Measurements from ENCODE around the gene KATNA1. TPM values are rescaled to one million over a fixed set of nuclear protein-coding genes. Genes with fewer than 3 reads are reported as not detected.

Gene KATNA1
- total RNA-seq, 1 experiment from 2014 or later, result 20.6 TPM

GRCh38 chr6:149545754-149546471 lies 102.6 kb downstream of the KATNA1 start, which contains the start of gene PPIL4:
Gene PPIL4, minus strand, starts transcription at chr6:149546043. Its CDS starts 38 bp downstream, at chr6:149546005.
- Histone ChIP-seq H3K4me3 (replicated peaks in 1 of 2; ENCODE audit: low read depth in 1 of 2, low read length in 2 of 2) (peak within 1 kb of the TSS; percentile 66 to 96), H4K20me1 (ENCODE audit: insufficient read depth) (no peaks in the 10 kb centered on the region), H3K9me3 (ENCODE audit: control insufficient read depth in 1 of 2, insufficient read depth in 1 of 2, low read depth in 1 of 2, low read length in 2 of 2) (no peaks in the 10 kb centered on the region), H3K36me3 (ENCODE audit: control insufficient read depth in 1 of 2, insufficient read depth in 2 of 2, low read length in 2 of 2) (no peaks in the 10 kb centered on the region), H3K27ac (ENCODE audit: low read depth, low read length) (peak within 1 kb of the TSS; percentile 89), H3K27me3 (ENCODE audit: insufficient read depth, low read length) (no peaks in the 10 kb centered on the region; the same call in 1 of the 2 replicates), H3K9me2 (ENCODE audit: insufficient read depth) (no peaks in the 10 kb centered on the region), H2AFZ (ENCODE audit: low read depth, low read length, poor library complexity, severe bottlenecking) (peak within 1 kb of the TSS; percentile 51), H3K4me1 (ENCODE audit: control insufficient read depth in 1 of 2, insufficient read depth in 2 of 2, low read length in 2 of 2) (peaks cover 5 to 21% of the 10 kb centered on the region in 2 experiments; a peak in 3 of 4 replicates), H3K79me2 (ENCODE audit: insufficient read depth, low read length) (peaks cover 49% of the 10 kb centered on the region), H3K9ac (ENCODE audit: low read length) (peak within 1 kb of the TSS; percentile 98), H3K4me2 (ENCODE audit: low read length) (peak within 1 kb of the TSS; percentile 79)
- ATAC-seq, result peak; percentile 89
- intact Hi-C loops (cut with micrococcal nuclease), result loop anchor here (1.0 kb wide), 1 partner anchor 19 kb away; no protein-coding TSS in a partner anchor
- peak; percentile 87 for DNase-seq (ENCODE audit: low read depth, low spot score)
- ChIA-PET POLR2A (no interaction called here), CTCF (interaction anchor here (0.7 to 1.8 kb wide), 3 partner anchors 15 to 20 kb away, joined by 3 to 7 read pairs (median 4); partner anchors contain the start of gene GINM1), RAD21 (ENCODE audit: low non-redundant PET in 1 of 2, low total read pairs in 2 of 2, uncharacterized antibody in 2 of 2, unreplicated experiment in 2 of 2) (no interaction called here)
- no TSS peak for BruUV-seq (replicated peaks)
- TF ChIP-seq ZFX (IDR thresholded peaks at IDR 0.05) (peak; percentile 39; the same call in 1 of the 2 replicates), ELF1 (IDR thresholded peaks at IDR 0.05; ENCODE audit: borderline replicate concordance, low read depth) (peak; percentile 84), EZH2 (IDR thresholded peaks at IDR 0.05) (no peak), CBX3 (IDR thresholded peaks at IDR 0.05; ENCODE audit: low read depth) (peak; percentile 83), SRF (IDR thresholded peaks at IDR 0.05; ENCODE audit: low read depth) (peak; percentile 98), FOSL1 (IDR thresholded peaks at IDR 0.05; ENCODE audit: low read depth) (no peak), YY1 (IDR thresholded peaks at IDR 0.05; ENCODE audit: extremely low read depth, insufficient replicate concordance, low read depth, low read length) (peak; percentile 90), POLR2AphosphoS5 (IDR thresholded peaks at IDR 0.05; ENCODE audit: low read depth, low read length) (peak; percentile 94), MAX (IDR thresholded peaks at IDR 0.05) (peak; percentile 84), ZNF274 (IDR thresholded peaks at IDR 0.05; ENCODE audit: low read depth, low read length) (no peak), POLR2A (IDR thresholded peaks at IDR 0.05; ENCODE audit: borderline replicate concordance, extremely low read depth, insufficient read depth, insufficient read length) (peak; percentile 48), EGR1 (IDR thresholded peaks at IDR 0.05; ENCODE audit: low read depth) (peak; percentile 89), REST (IDR thresholded peaks at IDR 0.05; ENCODE audit: low read depth) (no peak), ATF3 (IDR thresholded peaks at IDR 0.05) (no peak), ZBTB33 (IDR thresholded peaks at IDR 0.05; ENCODE audit: extremely low read depth, insufficient replicate concordance, low read length) (peak; percentile 27), SP1 (IDR thresholded peaks at IDR 0.05; ENCODE audit: low read depth) (peak; percentile 71), SIN3A (IDR thresholded peaks at IDR 0.05; ENCODE audit: low read depth) (peak; percentile 78; the same call in 1 of the 2 replicates), RAD21 (IDR thresholded peaks at IDR 0.05; ENCODE audit: low read depth) (peak; percentile 77), JUND (IDR thresholded peaks at IDR 0.05) (no peak), EZH2phosphoT487 (IDR thresholded peaks at IDR 0.05; ENCODE audit: borderline replicate concordance) (no peak)
